Sigmoid colon (tissue), 7 donors: ENCODE data around the gene STOML1. TPM values are rescaled to one million over a fixed set of nuclear protein-coding genes. Genes with fewer than 3 reads are reported as not detected.
A peak's percentile ranks its signal among the peaks of the same experiment; 100 is the strongest.

Experiments
- DNase-seq: peaks from one replicate; pipeline ENCODE4 v3.0.0-alpha.2; 2019
- H3K27ac ChIP-seq, 4 donors: fragments of 200-600 bp; sonication (generic); one replicate each; pipeline ENCODE4 v1.5.1; 2016 to 2019; ENCODE audit warnings: mild to moderate bottlenecking in 1 of 4
- H3K27me3 ChIP-seq, 3 donors: fragments of 200-600 bp; sonication (generic); one replicate each; pipeline ENCODE4 v1.5.1; 2019; ENCODE audit warnings: mild to moderate bottlenecking in 1 of 3
- H3K36me3 ChIP-seq, 4 donors: fragments of 200-600 bp; sonication (generic); one replicate each; pipeline ENCODE4 v1.5.1; 2016 to 2019
- H3K4me1 ChIP-seq, 4 donors: fragments of 200-600 bp; sonication (generic); one replicate each; pipeline ENCODE4 v1.5.1; 2017 to 2019
- H3K4me3 ChIP-seq, 4 donors: fragments of 200-600 bp; sonication (generic); one replicate each; pipeline ENCODE4 v1.5.1; 2017 to 2019; ENCODE audit warnings: mild to moderate bottlenecking in 2 of 4, moderate library complexity in 1 of 4
- H3K9me3 ChIP-seq, 4 donors: fragments of 200-600 bp in 3 of 4; sonication (generic) in 3 of 4; one replicate each; pipeline versions ENCODE4 v1.5.1 to v1.6.1; 2013 to 2019
- CTCF ChIP-seq, 4 experiments: fragments of 450-650 bp in 3 of 4; fragments of 200-600 bp in 1 of 4; IDR thresholded peaks; one replicate each; pipeline ENCODE4 v1.5.1; 2016 to 2019; ENCODE audit warnings: antibody characterized with exemption in 4 of 4, mild to moderate bottlenecking in 3 of 4, moderate library complexity in 2 of 4
- EP300 ChIP-seq, 4 donors: sonication (generic); formaldehyde crosslinking; IDR thresholded peaks; one replicate each; pipeline ENCODE4 v1.6.1; 2017; ENCODE audit warnings: antibody characterized with exemption in 4 of 4
- POLR2A ChIP-seq, 2 donors: fragments of 450-650 bp; IDR thresholded peaks; one replicate each; pipeline ENCODE4 v1.6.1; 2016; ENCODE audit warnings: antibody characterized with exemption in 2 of 2, mild to moderate bottlenecking in 2 of 2, moderate library complexity in 2 of 2
- POLR2AphosphoS5 ChIP-seq, 4 donors: sonication (generic); formaldehyde crosslinking; IDR thresholded peaks; one replicate each; pipeline ENCODE4 v1.6.1; 2017; ENCODE audit warnings: antibody characterized with exemption in 4 of 4
- WGBS, 2 donors: extraction: QIAGEN DNeasy Blood & Tissue Kit; methylation state at CpG; one replicate each; pipeline ENCODE4 v1.1.7; 2013; 5-methylcytosine and 5-hydroxymethylcytosine counted together
- intact Hi-C: fragments of 100-400 bp; cut with DNase I; formaldehyde crosslinking; loops from one replicate; pipeline ENCODE4 v1.15.1; 2023
- polyA plus RNA-seq, 3 donors: library from polyadenylated mRNA; stranded (reverse); fragments of 200-250 nt; gene quantifications; one replicate each; pipeline ENCODE4 v1.2.3, GENCODE V29; 2013
- total RNA-seq, 4 donors: library from RNA; depleted of rRNA; stranded (reverse); fragments of >200 nt; gene quantifications; one replicate each; pipeline ENCODE4 v1.1.0, GENCODE V29; 2016
- donor health status: healthy with polysubstance abuse.
- donor health status: Bipolar disorder and iron deficiency.
- donor health status: healthy.

STOML1 gene
- total and polyA plus RNA-seq, 7 donors, result 3.5 to 18.5 (median 13.2) TPM

GRCh38 chr15:74008901-74009300, 16.8 kb upstream of the STOML1 start:
- Histone ChIP-seq H3K27ac (peak overlapping the region in 3 of 4 donors; percentile 18 to 82 (median 49)), H3K4me3 (no peak overlapping the region), H3K27me3 (no peaks in the 10 kb centered on the region), H3K4me1 (peaks cover 0 to 77% (median 70%) of the 10 kb centered on the region in 4 donors), H3K9me3 (no peaks in the 10 kb centered on the region), H3K36me3 (peaks cover 0 to 9% (median under 1%) of the 10 kb centered on the region in 4 donors)
- 91 to 92% methylated on average over 3 of the region's 3 CpGs for WGBS, 2 donors
- DNase-seq, result no peak
- TF ChIP-seq EP300 (IDR thresholded peaks at IDR 0.05) (no peak), POLR2AphosphoS5 (IDR thresholded peaks at IDR 0.05) (no peak), POLR2A (IDR thresholded peaks at IDR 0.05) (no peak), CTCF (IDR thresholded peaks at IDR 0.05) (no peak)
- intact Hi-C loops, result no loop called here

DNA sequence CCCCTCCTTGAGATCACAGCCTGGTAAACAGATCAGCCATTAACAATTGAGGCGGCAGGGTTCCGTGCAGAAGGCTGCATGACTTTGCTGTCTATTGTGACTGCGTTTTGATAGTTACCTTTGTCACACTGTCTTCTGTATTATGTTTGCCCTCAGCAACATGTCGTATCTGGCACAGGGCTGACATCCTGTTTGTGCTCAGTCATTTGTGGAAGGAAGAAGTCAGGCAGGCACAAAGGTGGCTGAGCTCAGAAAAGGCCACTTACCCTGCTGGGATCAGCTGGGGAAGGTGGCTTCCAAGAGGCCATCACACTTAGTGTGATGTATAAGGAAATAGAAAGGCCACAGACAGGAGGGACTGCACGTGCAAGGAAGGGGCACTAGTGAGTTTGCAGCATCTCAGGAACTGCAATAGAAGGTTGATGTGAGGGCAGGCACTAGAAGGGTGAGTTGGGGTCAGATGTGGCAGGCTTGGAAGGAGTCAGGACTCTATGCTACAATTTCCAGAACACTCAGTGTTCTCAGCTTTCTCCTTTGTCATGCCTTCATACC, 15.8 kb upstream of the STOML1 start:
- WGBS, 2 donors, result 16 to 20% methylated on average over 5 of the region's 5 CpGs
- Histone ChIP-seq H3K36me3 (peaks cover 0 to 16% (median 0%) of the 10 kb centered on the region in 4 donors), H3K4me3 (no peak overlapping the region), H3K4me1 (peaks cover 0 to 78% (median 70%) of the 10 kb centered on the region in 4 donors), H3K9me3 (no peaks in the 10 kb centered on the region), H3K27ac (peak overlapping the region; percentile 21 to 84 (median 80)), H3K27me3 (no peaks in the 10 kb centered on the region)
- intact Hi-C loops, result no loop called here
- TF ChIP-seq CTCF (IDR thresholded peaks at IDR 0.05), result no peak
- peak in 1 of 4 donors; percentile 8 for TF ChIP-seq POLR2AphosphoS5 (IDR thresholded peaks at IDR 0.05)
- no peak for TF ChIP-seq POLR2A (IDR thresholded peaks at IDR 0.05)
- TF ChIP-seq EP300 (IDR thresholded peaks at IDR 0.05), result no peak
- DNase-seq, result no peak

DNA sequence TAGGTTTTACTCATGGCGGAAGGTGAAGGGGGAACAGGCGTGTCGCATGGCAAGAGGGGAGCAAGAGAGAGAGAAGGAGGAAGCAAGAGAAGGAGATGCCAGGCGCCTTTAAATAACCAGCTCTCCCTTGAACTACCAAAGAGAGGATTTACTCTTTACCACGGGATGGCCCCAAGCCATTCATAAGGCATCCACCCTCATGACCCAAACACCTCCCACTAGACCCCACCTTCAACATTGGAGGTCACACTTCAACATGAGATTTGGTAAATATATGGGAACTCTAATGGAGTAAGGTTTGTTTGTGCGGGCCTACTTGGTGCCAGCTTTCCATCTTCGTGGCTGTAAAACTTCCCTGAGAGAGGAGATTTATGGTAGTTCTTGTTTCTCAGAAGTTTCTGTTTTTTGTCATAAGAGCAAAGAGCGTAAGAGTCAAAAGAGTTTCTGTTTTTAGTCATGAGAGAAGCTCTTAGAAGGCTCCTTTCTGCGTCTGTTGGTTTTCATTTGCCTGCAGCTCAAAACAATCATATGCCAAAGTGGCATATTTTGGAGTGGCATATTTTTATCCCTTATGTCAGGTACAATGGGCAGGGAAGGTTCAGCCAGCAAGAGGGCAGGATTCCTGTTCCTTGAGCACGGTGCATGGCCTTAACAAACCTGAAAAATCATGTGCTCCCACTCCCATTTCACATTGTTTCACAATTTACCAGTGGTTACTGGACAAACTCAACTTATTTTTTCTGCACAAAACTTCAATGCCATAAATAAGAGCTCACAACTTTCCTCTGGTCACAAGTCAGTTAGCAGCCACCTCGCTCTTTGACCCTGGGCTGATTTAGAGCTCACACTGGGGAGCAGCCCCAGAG, 14.9 kb upstream of the STOML1 start:
- H3K4me3 ChIP-seq, result no peak overlapping the region
- H3K27ac ChIP-seq, result peak overlapping the region; percentile 31 to 84 (median 80)
- H3K27me3 ChIP-seq, result no peaks in the 10 kb centered on the region
- peak; percentile 75 for DNase-seq
- H3K9me3 ChIP-seq, result no peaks in the 10 kb centered on the region
- H3K4me1 ChIP-seq, result peaks cover 0 to 75% (median 67%) of the 10 kb centered on the region in 4 donors
- TF ChIP-seq POLR2A (IDR thresholded peaks at IDR 0.05) (no peak), EP300 (IDR thresholded peaks at IDR 0.05) (peak; percentile 57 to 90 (median 83)), POLR2AphosphoS5 (IDR thresholded peaks at IDR 0.05) (peak; percentile 87 to 97 (median 94)), CTCF (IDR thresholded peaks at IDR 0.05) (no peak)
- peaks cover 0 to 22% (median 0%) of the 10 kb centered on the region in 4 donors for H3K36me3 ChIP-seq
- intact Hi-C loops, result no loop called here
- WGBS, 2 donors, result 69 to 86% methylated on average over 11 of the region's 11 CpGs

- no peak overlapping the region for H3K4me3 ChIP-seq
- peak; percentile 62 for DNase-seq
- no peaks in the 10 kb centered on the region for H3K9me3 ChIP-seq
- peaks cover 0 to 79% (median 52%) of the 10 kb centered on the region in 4 donors for H3K4me1 ChIP-seq
- H3K27me3 ChIP-seq, result no peaks in the 10 kb centered on the region
- no peak for TF ChIP-seq POLR2A (IDR thresholded peaks at IDR 0.05)
- TF ChIP-seq EP300 (IDR thresholded peaks at IDR 0.05), result no peak
- TF ChIP-seq POLR2AphosphoS5 (IDR thresholded peaks at IDR 0.05), result no peak
- no peak for TF ChIP-seq CTCF (IDR thresholded peaks at IDR 0.05)
- 96% methylated on average over 27 of the region's 27 CpGs for WGBS, 2 donors
- intact Hi-C loops, result loop anchor here (10.0 kb wide), 2 partner anchors 1457 to 1523 kb away; partner anchors contain the start of genes ARIH1 and SIN3A
- H3K27ac ChIP-seq, result peak overlapping the region in 2 of 4 donors; percentile 92 to 95
- H3K36me3 ChIP-seq, result peaks cover 0 to 38% (median 11%) of the 10 kb centered on the region in 4 donors
These were observed 5.9 kb upstream of the STOML1 start for GRCh38 chr15:73997986-73998385.
